ENCODE measurements around the gene GJC1. TPM values are rescaled to one million over a fixed set of nuclear protein-coding genes. Genes with fewer than 3 reads are reported as not detected.

Gene GJC1
- total RNA-seq, 1 donor from 2014 or later = 57.1 TPM

- no peak overlapping the region for H3K27ac Mint-ChIP-seq
- peak; percentile 62 to 90 for DNase-seq (ENCODE audit: low spot score in 2 of 2, unreplicated experiment in 2 of 2)
- no peaks in the 10 kb centered on the region for H3K36me3 Mint-ChIP-seq
- H3K9me3 Mint-ChIP-seq = no peaks in the 10 kb centered on the region
- H3K4me3 Mint-ChIP-seq = peak overlapping the region; percentile 65
- peaks cover 15% of the 10 kb centered on the region for H3K4me1 Mint-ChIP-seq
- peak; percentile 82 for TF ChIP-seq CTCF (IDR thresholded peaks at IDR 0.05; ENCODE audit: unreplicated experiment)
- H3K27me3 Mint-ChIP-seq (ENCODE audit: low read depth) = peaks cover 8% of the 10 kb centered on the region
These were observed 50.7 kb downstream of the GJC1 start for GRCh38 chr17:44779211-44780025.

GRCh38 chr17:44778656-44779210 is 51.4 kb downstream of the GJC1 start:
- no peaks in the 10 kb centered on the region for H3K9me3 Mint-ChIP-seq
- peaks cover 8% of the 10 kb centered on the region for H3K27me3 Mint-ChIP-seq (ENCODE audit: low read depth)
- no peaks in the 10 kb centered on the region for H3K36me3 Mint-ChIP-seq
- no peak for TF ChIP-seq CTCF (IDR thresholded peaks at IDR 0.05; ENCODE audit: unreplicated experiment)
- H3K4me1 Mint-ChIP-seq = peaks cover 15% of the 10 kb centered on the region
- no peak overlapping the region for H3K27ac Mint-ChIP-seq
- DNase-seq (ENCODE audit: low spot score in 2 of 2, unreplicated experiment in 2 of 2) = no peak
- H3K4me3 Mint-ChIP-seq = peak overlapping the region; percentile 65

GRCh38 chr17:44777394-44778348 is 52.4 kb downstream of the GJC1 start:
- Mint-ChIP-seq H3K4me1 (peaks cover 13% of the 10 kb centered on the region), H3K27ac (no peak overlapping the region), H3K36me3 (no peaks in the 10 kb centered on the region), H3K4me3 (peak overlapping the region; percentile 31), H3K27me3 (ENCODE audit: low read depth) (peaks cover 11% of the 10 kb centered on the region), H3K9me3 (no peaks in the 10 kb centered on the region)
- no peak for DNase-seq (ENCODE audit: low spot score in 2 of 2, unreplicated experiment in 2 of 2)
- no peak for TF ChIP-seq CTCF (IDR thresholded peaks at IDR 0.05; ENCODE audit: unreplicated experiment)

GRCh38 chr17:44776628-44777393 is 53.3 kb downstream of the GJC1 start:
- Mint-ChIP-seq H3K9me3 (no peaks in the 10 kb centered on the region), H3K27ac (no peak overlapping the region), H3K27me3 (ENCODE audit: low read depth) (peaks cover 11% of the 10 kb centered on the region), H3K36me3 (no peaks in the 10 kb centered on the region), H3K4me1 (peaks cover 7% of the 10 kb centered on the region), H3K4me3 (peak overlapping the region; percentile 31)
- no peak for DNase-seq (ENCODE audit: low spot score in 2 of 2, unreplicated experiment in 2 of 2)
- no peak for TF ChIP-seq CTCF (IDR thresholded peaks at IDR 0.05; ENCODE audit: unreplicated experiment)
